Astrocyte (in vitro differentiated cells and primary cell): Measurements from ENCODE around the gene REPIN1. TPM values are rescaled to one million over a fixed set of nuclear protein-coding genes. Genes with fewer than 3 reads are reported as not detected.

Source experiments
- DNase-seq: peaks from one replicate; pipeline ENCODE4 v3.0.0-alpha.2; 2010; ENCODE audit warnings: low read depth
- FAIRE-seq: peaks from 2 replicates; lab custom pipeline; 2011; peaks lifted over from hg19 to GRCh38; lab: Jason Lieb, UNC
- H2AFZ ChIP-seq: 2 replicates; pipeline ENCODE4 v1.6.0; 2012; ENCODE audit warnings: low read depth, low read length, inconsistent platforms
- H3K27ac ChIP-seq: 2 replicates; pipeline ENCODE4 v1.5.1; 2011; ENCODE audit warnings: low read depth, low read length, inconsistent platforms
- H3K27me3 ChIP-seq: 2 replicates; pipeline ENCODE4 v1.6.0; 2011; ENCODE audit warnings: low read length, inconsistent platforms; ENCODE audit not compliant: insufficient read depth
- H3K36me3 ChIP-seq: 2 replicates; pipeline ENCODE4 v1.5.1; 2011; ENCODE audit warnings: low read length, inconsistent platforms; ENCODE audit not compliant: insufficient read depth
- H3K4me1 ChIP-seq: 2 replicates; pipeline ENCODE4 v1.5.1; 2011; ENCODE audit warnings: low read length, inconsistent platforms; ENCODE audit not compliant: insufficient read depth
- H3K4me2 ChIP-seq: 2 replicates; pipeline ENCODE4 v1.6.0; 2012; ENCODE audit warnings: low read length, inconsistent platforms
- H3K4me3 ChIP-seq: 2 replicates; pipeline ENCODE4 v1.5.1; 2011; ENCODE audit warnings: low read depth, mild to moderate bottlenecking, low read length, inconsistent platforms; ENCODE audit not compliant: insufficient read depth
- H3K79me2 ChIP-seq: 2 replicates; pipeline ENCODE4 v1.6.0; 2012; ENCODE audit warnings: mild to moderate bottlenecking, low read length, inconsistent platforms; ENCODE audit not compliant: insufficient read depth
- H3K9ac ChIP-seq: 2 replicates; pipeline ENCODE4 v1.6.0; 2012; ENCODE audit warnings: mild to moderate bottlenecking, low read length, inconsistent platforms
- H3K9me3 ChIP-seq: 2 replicates; pipeline ENCODE4 v1.5.1; 2012; ENCODE audit warnings: low read depth, mild to moderate bottlenecking, low read length, inconsistent platforms; ENCODE audit not compliant: insufficient read depth
- H4K20me1 ChIP-seq: 2 replicates; pipeline ENCODE4 v1.6.0; 2012; ENCODE audit warnings: low read length, inconsistent platforms; ENCODE audit not compliant: insufficient read depth
- H3K27ac Mint-ChIP-seq: one replicate; pipeline ENCODE4 v1.8.0; 2021; ENCODE audit warnings: mild to moderate bottlenecking, mixed read lengths; ENCODE audit not compliant: unreplicated experiment
- H3K27me3 Mint-ChIP-seq: one replicate; pipeline ENCODE4 v1.8.0; 2021; ENCODE audit warnings: low read depth, mixed read lengths; ENCODE audit not compliant: unreplicated experiment
- H3K36me3 Mint-ChIP-seq: one replicate; pipeline ENCODE4 v1.8.0; 2021; ENCODE audit warnings: low read depth, mixed read lengths; ENCODE audit not compliant: unreplicated experiment
- H3K4me1 Mint-ChIP-seq: one replicate; pipeline ENCODE4 v1.8.0; 2021; ENCODE audit warnings: low read depth, mixed read lengths; ENCODE audit not compliant: unreplicated experiment
- H3K4me3 Mint-ChIP-seq: one replicate; pipeline ENCODE4 v1.8.0; 2021; ENCODE audit warnings: mild to moderate bottlenecking, moderate library complexity, mixed read lengths; ENCODE audit not compliant: unreplicated experiment
- H3K9me3 Mint-ChIP-seq: one replicate; pipeline ENCODE4 v1.8.0; 2021; ENCODE audit warnings: mild to moderate bottlenecking, mixed read lengths; ENCODE audit not compliant: unreplicated experiment
- CTCF ChIP-seq: IDR thresholded peaks from 2 replicates; pipeline ENCODE4 v1.5.1; 2011; ENCODE audit warnings: low read depth, mild to moderate bottlenecking, inconsistent platforms, low read length, moderate library complexity; ENCODE audit not compliant: insufficient read depth
- EZH2 ChIP-seq: IDR thresholded peaks from 2 replicates; pipeline ENCODE4 v1.6.1; 2012; ENCODE audit warnings: mild to moderate bottlenecking, low read length, inconsistent platforms; ENCODE audit not compliant: insufficient read depth
- total RNA-seq: library from RNA; stranded (reverse); gene quantifications from 2 replicates; pipeline ENCODE4 v1.2.1, GENCODE V29; 2021

The REPIN1 gene
- total RNA-seq, 1 donor from 2014 or later: 95.3 TPM

- no peak overlapping the region for H3K4me3 ChIP-seq
These were observed 29.2 kb upstream of the REPIN1 start for GRCh38 chr7:150339409-150339809.

GRCh38 chr7:150340024-150340749, 28.4 kb upstream of the REPIN1 start:
- Histone ChIP-seq H3K27me3 (peaks cover 14% of the 10 kb centered on the region), H3K4me2 (peak overlapping the region; percentile 66), H2AFZ (peak overlapping the region; percentile 47), H3K27ac (no peak overlapping the region), H3K9me3 (peaks cover 4% of the 10 kb centered on the region), H3K4me1 (peaks cover 12% of the 10 kb centered on the region), H4K20me1 (peaks cover 7% of the 10 kb centered on the region), H3K4me3 (no peak overlapping the region), H3K9ac (no peak overlapping the region), H3K79me2 (no peaks in the 10 kb centered on the region), H3K36me3 (no peaks in the 10 kb centered on the region)
- no peak for TF ChIP-seq CTCF
- no peak for TF ChIP-seq EZH2
- Mint-ChIP-seq H3K9me3 (peaks cover 10% of the 10 kb centered on the region), H3K27ac (no peak overlapping the region), H3K27me3 (peaks cover 38% of the 10 kb centered on the region), H3K4me1 (peaks cover 14% of the 10 kb centered on the region), H3K4me3 (peak overlapping the region; percentile 47), H3K36me3 (peaks cover 6% of the 10 kb centered on the region)
- DNase-seq (peak; percentile 72), FAIRE-seq (no peak)

More at GRCh38 chr7:150339409-150339809, 29.2 kb upstream of the REPIN1 start:
- TF ChIP-seq CTCF: no peak
- TF ChIP-seq EZH2: no peak
- no peak overlapping the region for H3K27ac ChIP-seq
- Mint-ChIP-seq H3K36me3 (peaks cover 6% of the 10 kb centered on the region), H3K27me3 (peaks cover 38% of the 10 kb centered on the region), H3K4me1 (peaks cover 14% of the 10 kb centered on the region), H3K27ac (no peak overlapping the region), H3K4me3 (peak overlapping the region; percentile 50), H3K9me3 (peaks cover 8% of the 10 kb centered on the region)
- peak overlapping the region; percentile 66 for H3K4me2 ChIP-seq
- peaks cover 7% of the 10 kb centered on the region for H4K20me1 ChIP-seq
- no peak overlapping the region for H2AFZ ChIP-seq
- no peak overlapping the region for H3K9ac ChIP-seq
- no peak for DNase-seq
- H3K4me1 ChIP-seq: peaks cover 12% of the 10 kb centered on the region
- no peak for FAIRE-seq
- peaks cover 14% of the 10 kb centered on the region for H3K27me3 ChIP-seq
- H3K9me3 ChIP-seq: peaks cover 4% of the 10 kb centered on the region
- H3K36me3 ChIP-seq: no peaks in the 10 kb centered on the region
- no peaks in the 10 kb centered on the region for H3K79me2 ChIP-seq

- Mint-ChIP-seq H3K36me3 (peaks cover 6% of the 10 kb centered on the region), H3K27me3 (peaks cover 38% of the 10 kb centered on the region), H3K9me3 (peaks cover 10% of the 10 kb centered on the region), H3K27ac (no peak overlapping the region), H3K4me3 (peak overlapping the region; percentile 57), H3K4me1 (peaks cover 14% of the 10 kb centered on the region)
- TF ChIP-seq EZH2: peak; percentile 76
- no peak for TF ChIP-seq CTCF
- no peak overlapping the region for H3K9ac ChIP-seq
- peaks cover 14% of the 10 kb centered on the region for H3K27me3 ChIP-seq
- no peak for DNase-seq
- no peak for FAIRE-seq
- H3K9me3 ChIP-seq: peaks cover 4% of the 10 kb centered on the region
- H3K4me2 ChIP-seq: peak overlapping the region; percentile 30
- H2AFZ ChIP-seq: no peak overlapping the region
- H3K4me3 ChIP-seq: no peak overlapping the region
- H3K4me1 ChIP-seq: peaks cover 12% of the 10 kb centered on the region
- peaks cover 7% of the 10 kb centered on the region for H4K20me1 ChIP-seq
- H3K79me2 ChIP-seq: no peaks in the 10 kb centered on the region
- H3K27ac ChIP-seq: no peak overlapping the region
- H3K36me3 ChIP-seq: no peaks in the 10 kb centered on the region
These were observed 27.8 kb upstream of the REPIN1 start for GRCh38 chr7:150340875-150341262.
